CD4-positive, alpha-beta T cell treated with Interleukin-4 for 1 hour (primary cell): Measurements from ENCODE around the gene NFAM1.

Experiments
- DNase-seq, 2 donors: peaks; one replicate each; pipeline ENCODE4 v3.0.0-alpha.2; 2020 to 2022

NFAM1 gene

GRCh38 chr22:42412744-42413333, 19.4 kb downstream of the NFAM1 start:
- DNase-seq, result no peak

DNA sequence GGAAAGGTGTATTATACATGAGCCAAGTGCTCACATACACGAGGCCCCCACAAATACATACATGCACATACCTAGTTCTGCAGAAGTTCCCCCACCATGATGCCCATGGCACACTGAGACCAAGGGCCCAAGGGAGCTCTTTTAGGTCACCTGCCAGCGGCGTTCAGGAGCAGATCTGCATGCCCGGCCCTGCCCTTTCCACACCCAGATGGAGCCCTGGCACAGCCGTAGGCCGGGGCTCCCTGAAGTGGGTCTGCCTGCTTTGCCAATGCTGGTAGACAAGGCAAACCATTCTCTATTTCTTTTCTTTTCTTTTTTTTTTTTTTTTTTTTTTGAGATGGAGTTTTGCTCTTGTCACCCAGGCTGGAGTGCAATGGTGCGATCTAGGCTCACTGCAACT, 21.5 kb downstream of the NFAM1 start:
- DNase-seq, result no peak

GRCh38 chr22:42408810-42409529, 23.2 kb downstream of the NFAM1 start:
- no peak for DNase-seq

- DNase-seq, result no peak
Observed at GRCh38 chr22:42408276-42408675, 23.9 kb downstream of the NFAM1 start.

GRCh38 chr22:42404266-42404665, 27.9 kb downstream of the NFAM1 start:
- no peak for DNase-seq

DNA sequence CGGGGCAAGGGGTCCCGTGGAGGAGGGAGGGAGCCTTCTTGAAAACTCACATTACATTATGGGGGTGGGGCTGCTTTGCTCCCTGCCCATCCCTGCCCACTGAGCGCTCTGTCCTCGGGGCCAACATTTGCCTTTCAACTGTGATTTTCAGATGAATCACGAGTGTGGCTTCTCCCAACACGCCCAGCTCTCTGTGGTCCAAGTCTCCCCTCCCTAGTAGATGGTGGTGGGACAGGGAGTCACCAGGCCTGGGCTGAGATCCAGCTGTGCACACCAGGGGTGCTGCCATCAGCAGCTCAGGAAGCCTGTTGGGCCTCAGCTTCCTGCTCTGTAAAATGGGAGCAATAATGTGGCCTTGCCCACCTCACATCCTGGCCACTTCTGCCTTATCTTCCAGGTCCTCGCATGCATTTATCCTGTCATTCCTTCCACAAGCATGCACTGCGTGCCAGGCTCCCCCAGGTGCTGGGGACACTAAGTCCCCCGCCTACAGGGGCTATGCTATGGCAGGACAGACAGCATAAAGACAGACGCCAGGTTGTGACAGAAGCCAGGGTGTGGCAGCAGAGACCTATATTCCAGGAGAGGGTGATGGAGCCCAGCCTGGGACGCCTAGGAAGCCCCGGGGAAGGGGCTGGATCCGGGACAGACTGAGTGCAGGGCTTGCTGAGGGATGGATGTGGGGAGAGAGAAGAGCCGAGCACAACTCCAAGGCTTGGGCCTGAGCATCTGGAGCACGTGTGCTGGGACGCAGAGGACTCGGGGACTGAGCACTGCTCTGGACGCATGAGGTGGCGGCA, 30.5 kb downstream of the NFAM1 start:
- no peak for DNase-seq

GRCh38 chr22:42400811-42401534, 31.2 kb downstream of the NFAM1 start:
- no peak for DNase-seq

DNA sequence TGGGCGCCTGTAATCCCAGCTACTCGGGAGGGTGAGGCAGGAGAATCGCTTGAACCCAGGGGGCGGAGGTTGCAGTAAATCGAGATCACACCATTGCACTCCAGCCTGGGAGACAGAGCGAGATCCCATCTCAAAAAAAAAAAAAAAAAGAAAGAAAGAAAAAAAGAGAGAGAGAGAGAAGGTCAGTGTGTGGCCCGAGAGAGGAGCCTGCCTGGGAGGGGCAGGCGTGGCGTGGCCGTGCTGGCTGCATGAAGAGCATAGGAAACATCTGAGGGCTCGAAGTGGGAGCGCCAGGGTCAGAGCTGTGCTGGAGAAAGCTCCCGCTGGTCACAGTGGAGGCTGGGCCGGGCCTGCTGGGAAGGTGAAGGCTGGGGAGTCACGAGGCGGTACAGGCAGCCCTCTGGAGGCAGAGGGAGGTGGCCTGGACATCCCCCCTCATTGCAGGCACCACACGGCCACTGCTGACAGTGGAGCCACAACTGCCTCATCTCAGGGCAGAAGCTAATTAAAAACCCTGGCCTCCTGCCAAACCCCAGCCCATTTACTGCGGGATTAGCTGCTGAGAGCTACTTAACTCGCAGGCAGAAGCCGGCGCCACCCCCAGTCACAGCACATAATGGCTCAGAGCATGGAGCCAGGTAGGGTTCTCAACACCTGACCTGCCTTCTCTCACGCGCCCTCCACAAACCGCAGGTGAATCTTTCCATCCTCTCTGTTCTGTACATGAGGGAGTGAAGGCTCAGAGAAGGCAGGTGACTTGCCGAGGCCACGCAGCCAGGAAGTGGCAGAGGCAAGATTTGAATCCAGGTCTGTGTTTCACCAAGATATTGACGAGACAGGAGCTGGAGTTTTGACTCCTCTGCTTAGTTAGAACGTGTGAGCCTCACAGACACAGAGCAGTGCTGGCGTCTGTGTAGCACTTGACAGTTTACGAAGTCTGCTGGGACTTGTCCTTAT, 32.6 kb downstream of the NFAM1 start:
- DNase-seq, result no peak

DNA sequence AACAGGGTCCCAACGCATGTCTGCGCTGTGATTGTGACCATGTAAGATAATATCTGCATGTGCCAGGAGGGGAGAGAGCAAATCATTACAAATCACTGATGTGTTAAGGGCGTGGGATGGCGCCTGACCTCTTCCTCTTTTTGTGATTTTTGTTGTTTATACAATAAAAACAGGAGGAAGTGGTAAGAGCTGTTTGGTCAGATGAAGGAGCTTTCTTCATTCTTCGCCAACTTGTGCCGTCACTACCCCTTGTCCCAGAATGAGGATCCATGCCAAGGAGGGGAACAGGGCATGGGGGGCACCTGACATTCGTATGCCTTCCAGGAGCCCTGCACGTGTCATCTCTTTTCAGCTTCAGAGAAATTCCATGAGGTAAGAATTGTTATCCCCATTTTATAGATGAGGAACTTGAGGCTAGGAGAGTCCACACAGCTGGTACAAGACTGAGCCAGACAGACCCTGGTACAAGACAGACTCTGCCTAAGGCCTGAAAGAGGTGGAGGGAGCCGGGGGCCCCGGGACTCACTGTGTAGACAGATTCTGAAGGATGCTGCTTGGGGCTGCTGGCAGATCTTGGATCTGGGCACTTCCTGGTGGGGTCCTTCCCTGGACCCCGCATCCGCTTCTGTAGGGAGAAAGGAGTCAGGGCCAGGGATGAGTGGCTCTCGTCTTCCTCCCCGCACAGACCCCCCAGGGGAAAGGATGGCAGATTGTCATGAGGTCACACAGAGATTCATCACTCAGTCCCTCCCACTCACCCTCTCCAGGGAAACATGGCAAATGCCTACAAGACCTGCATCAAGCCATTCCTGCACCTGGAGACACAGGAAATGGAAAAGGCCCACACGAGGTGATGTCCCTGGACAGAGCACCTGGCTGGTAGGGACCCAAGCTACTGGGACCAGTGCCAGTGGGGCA, 34.6 kb downstream of the NFAM1 start:
- DNase-seq, result peak; percentile 17 to 69

- DNase-seq, result peak in 1 of 2 donors; percentile 26
Observed at GRCh38 chr22:42396621-42397331, 35.4 kb downstream of the NFAM1 start.

DNA sequence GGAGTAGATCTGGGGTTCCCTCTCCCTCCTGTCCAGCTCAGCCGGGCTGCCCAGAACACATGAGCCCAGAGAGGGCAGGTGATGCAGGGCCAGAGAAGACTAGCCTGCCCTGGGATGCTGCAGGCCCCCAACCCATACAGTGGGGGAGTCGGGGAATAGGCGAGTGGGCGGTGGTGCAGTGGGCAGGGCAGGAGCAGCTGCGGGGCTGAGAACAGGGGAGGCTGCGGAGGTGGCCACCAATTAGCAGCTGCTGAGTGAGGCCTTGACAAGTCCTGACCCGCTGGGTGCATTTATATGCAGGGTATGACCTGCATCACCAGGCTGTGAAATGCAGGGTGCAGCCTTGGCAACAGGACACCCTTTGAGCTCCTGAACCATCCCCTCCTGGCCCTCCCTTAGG, 43.1 kb downstream of the NFAM1 start:
- DNase-seq, result no peak

GRCh38 chr22:42388130-42388797, 43.9 kb downstream of the NFAM1 start:
- DNase-seq, result no peak

DNA sequence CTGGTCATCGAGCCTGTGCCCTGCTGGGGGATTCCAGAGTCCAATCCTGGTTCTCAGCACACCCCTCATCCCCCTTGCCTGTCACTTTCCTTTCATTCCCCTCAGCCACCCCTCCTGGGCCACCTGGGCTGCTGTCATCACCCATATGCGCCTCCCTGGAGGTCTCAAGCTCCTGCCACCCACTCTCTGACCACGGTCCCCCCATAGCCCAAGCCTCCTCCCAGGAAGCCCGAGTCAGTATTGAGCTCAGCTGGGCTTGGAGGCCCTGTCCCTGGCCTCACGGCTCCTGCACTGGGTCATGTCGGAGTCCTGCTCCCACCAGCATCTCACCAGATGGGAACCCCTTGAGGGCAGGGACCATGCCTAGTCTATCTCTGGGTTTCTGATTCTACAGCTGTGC, 44.6 kb downstream of the NFAM1 start:
- DNase-seq, result no peak

GRCh38 chr22:42385696-42386095, 46.5 kb downstream of the NFAM1 start:
- no peak for DNase-seq

DNA sequence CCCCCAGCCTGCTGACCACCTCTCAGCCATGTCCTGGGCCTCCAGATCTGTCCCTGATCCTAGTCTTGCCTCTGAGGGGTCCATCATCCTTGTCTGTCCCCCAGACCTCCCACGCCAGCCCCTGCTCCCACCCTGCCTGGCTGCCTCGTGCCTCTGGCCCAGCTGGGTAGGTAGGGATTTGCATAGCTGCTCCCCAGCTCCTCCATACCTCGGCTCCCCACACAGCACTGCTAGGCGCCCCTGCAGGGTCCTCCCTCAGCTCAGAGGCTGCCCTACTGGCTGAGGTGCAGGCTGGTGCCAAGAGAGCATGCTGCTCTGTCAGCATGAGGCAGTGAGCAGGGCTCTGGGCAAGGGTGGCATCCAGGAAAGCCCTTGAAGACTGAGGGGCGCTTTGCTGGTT, 47.7 kb downstream of the NFAM1 start:
- no peak for DNase-seq

- DNase-seq, result no peak
Observed at GRCh38 chr22:42383851-42384417, 48.3 kb downstream of the NFAM1 start.

DNA sequence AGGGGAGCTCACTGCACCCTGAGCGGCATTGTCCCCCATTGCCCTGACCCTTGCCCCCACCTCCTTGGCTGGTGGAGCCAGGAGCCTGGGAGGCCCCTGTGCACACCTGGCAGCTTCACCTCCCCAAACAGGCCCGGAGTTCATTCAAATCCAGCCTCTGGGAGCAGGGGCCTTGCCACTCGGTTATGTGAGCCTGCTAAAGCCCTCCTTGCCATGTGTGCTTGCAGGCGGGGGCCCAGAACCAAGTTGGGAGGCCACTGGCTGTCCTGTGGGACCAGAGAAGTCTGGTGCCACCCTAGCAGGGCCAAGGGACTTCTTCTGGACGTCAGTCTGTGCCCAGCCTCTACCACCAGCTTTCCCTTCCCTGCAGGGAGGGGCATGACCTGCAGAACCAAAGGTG, 48.9 kb downstream of the NFAM1 start:
- no peak for DNase-seq

DNA sequence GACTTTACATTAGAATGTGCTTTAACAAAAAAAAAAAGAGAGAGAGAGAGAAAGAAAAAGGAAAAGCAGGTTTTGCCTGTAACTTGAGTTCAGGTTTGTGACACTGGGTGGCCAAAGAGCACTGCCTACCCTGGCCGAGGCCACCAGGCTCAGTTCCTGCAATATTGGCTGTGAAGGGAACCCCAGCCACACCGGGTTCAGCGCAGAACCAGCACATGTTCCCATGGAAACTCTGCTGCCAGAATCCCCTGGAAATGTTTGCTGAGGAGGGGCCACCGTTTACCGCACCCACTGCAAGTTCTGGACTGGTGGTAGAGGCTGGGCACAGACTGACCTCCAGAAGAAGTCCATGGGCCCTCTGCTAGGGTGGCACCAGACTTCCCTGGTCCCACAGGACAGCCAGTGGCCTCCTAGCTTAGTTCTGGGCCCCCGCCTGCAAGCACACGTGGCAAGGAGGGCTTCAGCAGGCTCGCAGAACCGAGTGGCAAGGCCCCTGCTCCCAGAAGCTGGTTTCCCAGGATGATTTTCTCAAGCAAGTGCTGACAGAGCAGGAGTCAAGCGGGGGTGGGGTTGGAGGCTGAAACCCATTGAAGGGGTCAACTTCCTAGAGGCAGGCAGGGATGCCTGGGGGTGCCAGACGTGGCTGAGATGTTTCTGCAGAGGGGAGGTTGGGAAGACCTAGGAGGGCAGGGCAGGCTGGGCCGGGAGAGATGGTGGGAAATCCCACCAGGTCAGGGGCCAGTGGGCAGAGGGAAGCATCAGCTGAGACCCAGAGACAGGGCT, 51.2 kb downstream of the NFAM1 start:
- DNase-seq, result no peak
